Neural progenitor cell (in vitro differentiated cells): ENCODE results near the gene ST8SIA5.

Experiments
- EZH2phosphoT487 ChIP-seq: fragments of 200-600 bp; sonication (generic); IDR thresholded peaks from 2 replicates; pipeline ENCODE4 v1.6.1; 2017; ENCODE audit warnings: antibody characterized with exemption
- TF ChIP-seq, protein P1 (sequence below): fragments of 200-600 bp; sonication (generic); IDR thresholded peaks from 2 replicates; pipeline ENCODE4 v1.5.1; 2017; ENCODE audit warnings: antibody characterized with exemption, mild to moderate bottlenecking

GRCh38 chr18:46720521-46720920 is 36.3 kb downstream of the ST8SIA5 start:
- no peak for TF ChIP-seq EZH2phosphoT487
- TF ChIP-seq, protein P1, sequence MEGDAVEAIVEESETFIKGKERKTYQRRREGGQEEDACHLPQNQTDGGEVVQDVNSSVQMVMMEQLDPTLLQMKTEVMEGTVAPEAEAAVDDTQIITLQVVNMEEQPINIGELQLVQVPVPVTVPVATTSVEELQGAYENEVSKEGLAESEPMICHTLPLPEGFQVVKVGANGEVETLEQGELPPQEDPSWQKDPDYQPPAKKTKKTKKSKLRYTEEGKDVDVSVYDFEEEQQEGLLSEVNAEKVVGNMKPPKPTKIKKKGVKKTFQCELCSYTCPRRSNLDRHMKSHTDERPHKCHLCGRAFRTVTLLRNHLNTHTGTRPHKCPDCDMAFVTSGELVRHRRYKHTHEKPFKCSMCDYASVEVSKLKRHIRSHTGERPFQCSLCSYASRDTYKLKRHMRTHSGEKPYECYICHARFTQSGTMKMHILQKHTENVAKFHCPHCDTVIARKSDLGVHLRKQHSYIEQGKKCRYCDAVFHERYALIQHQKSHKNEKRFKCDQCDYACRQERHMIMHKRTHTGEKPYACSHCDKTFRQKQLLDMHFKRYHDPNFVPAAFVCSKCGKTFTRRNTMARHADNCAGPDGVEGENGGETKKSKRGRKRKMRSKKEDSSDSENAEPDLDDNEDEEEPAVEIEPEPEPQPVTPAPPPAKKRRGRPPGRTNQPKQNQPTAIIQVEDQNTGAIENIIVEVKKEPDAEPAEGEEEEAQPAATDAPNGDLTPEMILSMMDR = no peak
